K562 (cell line): Measurements from ENCODE around the gene SOS1. TPM values are rescaled to one million over a fixed set of nuclear protein-coding genes. Genes with fewer than 3 reads are reported as not detected.

Experiments
- BMI1 ChIP-seq: fragments of 150-350 bp; IDR thresholded peaks from 2 replicates; pipeline ENCODE4 v1.6.1; 2014; ENCODE audit warnings: low read length
- HNRNPK ChIP-seq: fragments of 200-400 bp; formaldehyde crosslinking; IDR thresholded peaks from one replicate; pipeline ENCODE4 v1.6.1; 2018; ENCODE audit warnings: mild to moderate bottlenecking, low read depth, low read length; ENCODE audit not compliant: poor library complexity, severe bottlenecking
- KDM1A ChIP-seq, 2 experiments: fragments of 450-650 bp; IDR thresholded peaks; 2 replicates each; pipeline ENCODE4 v1.6.1; 2016; ENCODE audit warnings: mild to moderate bottlenecking in 2 of 2
- PCBP2 ChIP-seq: fragments of 200-400 bp; formaldehyde crosslinking; IDR thresholded peaks from 2 replicates; pipeline ENCODE4 v1.6.1; 2018; ENCODE audit warnings: low read length, low read depth, mild to moderate bottlenecking, moderate library complexity; ENCODE audit not compliant: poor library complexity, severe bottlenecking
- POLR3G ChIP-seq: IDR thresholded peaks from 2 replicates; pipeline ENCODE4 v1.6.1; 2011; ENCODE audit not compliant: insufficient read length, insufficient replicate concordance; ENCODE audit errors: extremely low read depth
- RBM22 ChIP-seq: fragments of 200-400 bp; formaldehyde crosslinking; IDR thresholded peaks from 2 replicates; pipeline ENCODE4 v1.6.1; 2018; ENCODE audit warnings: low read length, low read depth; ENCODE audit not compliant: poor library complexity, severe bottlenecking
- RBM34 ChIP-seq: fragments of 200-400 bp; formaldehyde crosslinking; IDR thresholded peaks from 2 replicates; pipeline ENCODE4 v1.6.1; 2018; ENCODE audit warnings: low read length, borderline replicate concordance; ENCODE audit not compliant: insufficient read depth
- RFX1 ChIP-seq: fragments of 450-650 bp; IDR thresholded peaks from 2 replicates; pipeline ENCODE4 v1.6.1; 2016; ENCODE audit warnings: mild to moderate bottlenecking, moderate library complexity
- RNF2 ChIP-seq: sonication (generic); IDR thresholded peaks from 2 replicates; pipeline ENCODE4 v1.6.1; 2016
- SAFB ChIP-seq: fragments of 200-400 bp; formaldehyde crosslinking; IDR thresholded peaks from 2 replicates; pipeline ENCODE4 v1.6.1; 2017; ENCODE audit warnings: low read depth, low read length, borderline replicate concordance
- ZBTB17 ChIP-seq: fragments of 450-650 bp; formaldehyde crosslinking; IDR thresholded peaks from 2 replicates; pipeline ENCODE4 v1.4.0; 2020; ENCODE audit warnings: mild to moderate bottlenecking
- ZNF124 ChIP-seq: sonication (generic); formaldehyde crosslinking; IDR thresholded peaks from 2 replicates; pipeline ENCODE4 v1.8.1; 2022; ENCODE audit warnings: missing genetic modification reagents
- ZNF561 ChIP-seq: fragments of 450-650 bp; formaldehyde crosslinking; conservative IDR thresholded peaks from 2 replicates; pipeline ENCODE4 v1.4.0; 2020; ENCODE audit warnings: mild to moderate bottlenecking, moderate library complexity
- polyA plus RNA-seq, 8 experiments: library from polyadenylated mRNA; depleted of rRNA in 4 of 8; stranded (reverse) in 5 of 8; unstranded in 3 of 8; fragments of >200 nt; fragmentation: Nextera tagmentation in 2 of 8; fragmentation: Illumina TruSeq in 1 of 8; extraction: Ambion mirVana in 2 of 8; extraction: Trizol in 1 of 8; gene quantifications; 2 replicates each; pipeline versions ENCODE4 v1.2.1 to v1.2.3, GENCODE V29; 2011 to 2014; ENCODE audit warnings: inconsistent platforms in 1 of 8, missing spikeins in 1 of 8
- total RNA-seq, 7 experiments: library from RNA; depleted of rRNA in 6 of 7; stranded (reverse); fragments of >200 nt in 6 of 7; fragmentation: Illumina TruSeq in 2 of 7; extraction: Trizol in 2 of 7; gene quantifications; 2 replicates each; pipeline versions ENCODE4 v1.2.1 to v1.2.3, GENCODE V29; 2011 to 2021; ENCODE audit warnings: low replicate concordance in 1 of 7
- TF ChIP-seq, protein P1 (sequence below): sonication (generic); formaldehyde crosslinking; IDR thresholded peaks from 2 replicates; pipeline ENCODE4 v1.8.1; 2023; ENCODE audit warnings: missing genetic modification reagents, mild to moderate bottlenecking, borderline replicate concordance
- TF ChIP-seq, protein P2 (sequence below): fragments of 250-450 bp; sonication (Bioruptor Pico); IDR thresholded peaks from 2 replicates; pipeline ENCODE4 v1.8.0; 2021; ENCODE audit warnings: mild to moderate bottlenecking, moderate library complexity
- TF ChIP-seq, protein P3 (sequence below): fragments of 450-650 bp; formaldehyde crosslinking; IDR thresholded peaks from 2 replicates; pipeline ENCODE4 v1.4.0; 2020; ENCODE audit warnings: mild to moderate bottlenecking
- TF ChIP-seq, protein P4 (sequence below), 2 experiments: IDR thresholded peaks; 2 replicates each; pipeline ENCODE4 v1.6.1; 2012; ENCODE audit warnings: improper control_type of control experiment in 2 of 2, low read depth in 2 of 2, low read length in 2 of 2, borderline replicate concordance in 1 of 2

Gene SOS1
- total and polyA plus RNA-seq, 9 of the 15 experiments (the other 6 are each of a cell fraction or from before 2014, with no cell fraction given), result 2.5 to 27.1 (median 16.3) TPM

DNA sequence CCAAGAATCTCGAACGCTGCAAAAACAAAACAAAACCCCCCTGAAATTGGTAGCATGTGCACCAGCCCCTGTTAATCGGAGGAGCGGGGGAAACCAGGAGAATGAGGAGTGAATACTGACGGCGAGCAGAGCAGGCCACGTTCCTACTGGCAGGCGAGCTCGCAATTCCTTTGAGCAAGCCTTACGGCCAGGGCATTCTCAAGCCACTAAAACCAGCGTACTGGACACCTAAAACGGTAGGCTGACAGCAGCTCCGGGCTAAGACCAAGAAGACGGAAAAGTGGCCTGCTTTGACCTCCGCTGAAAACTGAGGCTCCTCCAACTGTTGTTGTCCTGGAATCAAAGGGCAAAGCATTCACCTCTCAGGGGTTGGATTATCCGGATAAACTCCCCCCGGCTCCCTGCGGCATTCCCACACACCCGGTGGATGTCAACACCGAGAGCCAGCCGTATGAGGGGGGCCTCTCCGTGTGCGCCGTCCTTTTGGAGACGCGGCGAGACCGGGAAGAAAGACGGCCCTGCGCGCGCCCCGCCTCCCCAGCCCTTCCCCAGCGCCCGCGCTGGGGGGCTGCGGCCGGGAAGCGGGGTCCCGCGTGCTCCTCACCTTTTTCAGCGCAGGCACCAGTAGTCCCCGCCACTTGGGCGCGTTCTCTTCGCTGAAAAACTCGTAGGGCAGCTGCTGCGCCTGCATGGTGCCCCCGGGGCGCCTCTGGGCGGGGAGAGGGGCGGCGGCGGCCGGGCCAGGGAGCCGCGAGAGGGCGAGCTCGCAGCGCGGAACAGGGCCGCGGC is 925 bp downstream of the SOS1 start (continued):
- TF ChIP-seq, protein P1, sequence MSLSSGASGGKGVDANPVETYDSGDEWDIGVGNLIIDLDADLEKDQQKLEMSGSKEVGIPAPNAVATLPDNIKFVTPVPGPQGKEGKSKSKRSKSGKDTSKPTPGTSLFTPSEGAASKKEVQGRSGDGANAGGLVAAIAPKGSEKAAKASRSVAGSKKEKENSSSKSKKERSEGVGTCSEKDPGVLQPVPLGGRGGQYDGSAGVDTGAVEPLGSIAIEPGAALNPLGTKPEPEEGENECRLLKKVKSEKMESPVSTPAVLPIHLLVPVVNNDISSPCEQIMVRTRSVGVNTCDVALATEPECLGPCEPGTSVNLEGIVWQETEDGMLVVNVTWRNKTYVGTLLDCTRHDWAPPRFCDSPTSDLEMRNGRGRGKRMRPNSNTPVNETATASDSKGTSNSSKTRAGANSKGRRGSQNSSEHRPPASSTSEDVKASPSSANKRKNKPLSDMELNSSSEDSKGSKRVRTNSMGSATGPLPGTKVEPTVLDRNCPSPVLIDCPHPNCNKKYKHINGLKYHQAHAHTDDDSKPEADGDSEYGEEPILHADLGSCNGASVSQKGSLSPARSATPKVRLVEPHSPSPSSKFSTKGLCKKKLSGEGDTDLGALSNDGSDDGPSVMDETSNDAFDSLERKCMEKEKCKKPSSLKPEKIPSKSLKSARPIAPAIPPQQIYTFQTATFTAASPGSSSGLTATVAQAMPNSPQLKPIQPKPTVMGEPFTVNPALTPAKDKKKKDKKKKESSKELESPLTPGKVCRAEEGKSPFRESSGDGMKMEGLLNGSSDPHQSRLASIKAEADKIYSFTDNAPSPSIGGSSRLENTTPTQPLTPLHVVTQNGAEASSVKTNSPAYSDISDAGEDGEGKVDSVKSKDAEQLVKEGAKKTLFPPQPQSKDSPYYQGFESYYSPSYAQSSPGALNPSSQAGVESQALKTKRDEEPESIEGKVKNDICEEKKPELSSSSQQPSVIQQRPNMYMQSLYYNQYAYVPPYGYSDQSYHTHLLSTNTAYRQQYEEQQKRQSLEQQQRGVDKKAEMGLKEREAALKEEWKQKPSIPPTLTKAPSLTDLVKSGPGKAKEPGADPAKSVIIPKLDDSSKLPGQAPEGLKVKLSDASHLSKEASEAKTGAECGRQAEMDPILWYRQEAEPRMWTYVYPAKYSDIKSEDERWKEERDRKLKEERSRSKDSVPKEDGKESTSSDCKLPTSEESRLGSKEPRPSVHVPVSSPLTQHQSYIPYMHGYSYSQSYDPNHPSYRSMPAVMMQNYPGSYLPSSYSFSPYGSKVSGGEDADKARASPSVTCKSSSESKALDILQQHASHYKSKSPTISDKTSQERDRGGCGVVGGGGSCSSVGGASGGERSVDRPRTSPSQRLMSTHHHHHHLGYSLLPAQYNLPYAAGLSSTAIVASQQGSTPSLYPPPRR (CRISPR knock-in tag), result no peak
- TF ChIP-seq RNF2 (no peak), ZNF561 (CRISPR knock-in tag) (no peak), HNRNPK (no peak), RBM22 (no peak), KDM1A (IDR thresholded peaks at IDR 0.05) (no peak), POLR3G (no peak), SAFB (no peak), BMI1 (no peak), PCBP2 (no peak), ZNF124 (CRISPR knock-in tag) (no peak), RFX1 (no peak), RBM34 (no peak), ZBTB17 (CRISPR knock-in tag) (peak; percentile 62)
- TF ChIP-seq, protein P2, sequence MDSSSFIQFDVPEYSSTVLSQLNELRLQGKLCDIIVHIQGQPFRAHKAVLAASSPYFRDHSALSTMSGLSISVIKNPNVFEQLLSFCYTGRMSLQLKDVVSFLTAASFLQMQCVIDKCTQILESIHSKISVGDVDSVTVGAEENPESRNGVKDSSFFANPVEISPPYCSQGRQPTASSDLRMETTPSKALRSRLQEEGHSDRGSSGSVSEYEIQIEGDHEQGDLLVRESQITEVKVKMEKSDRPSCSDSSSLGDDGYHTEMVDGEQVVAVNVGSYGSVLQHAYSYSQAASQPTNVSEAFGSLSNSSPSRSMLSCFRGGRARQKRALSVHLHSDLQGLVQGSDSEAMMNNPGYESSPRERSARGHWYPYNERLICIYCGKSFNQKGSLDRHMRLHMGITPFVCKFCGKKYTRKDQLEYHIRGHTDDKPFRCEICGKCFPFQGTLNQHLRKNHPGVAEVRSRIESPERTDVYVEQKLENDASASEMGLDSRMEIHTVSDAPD (CRISPR knock-in tag), result no peak
- TF ChIP-seq, protein P3, sequence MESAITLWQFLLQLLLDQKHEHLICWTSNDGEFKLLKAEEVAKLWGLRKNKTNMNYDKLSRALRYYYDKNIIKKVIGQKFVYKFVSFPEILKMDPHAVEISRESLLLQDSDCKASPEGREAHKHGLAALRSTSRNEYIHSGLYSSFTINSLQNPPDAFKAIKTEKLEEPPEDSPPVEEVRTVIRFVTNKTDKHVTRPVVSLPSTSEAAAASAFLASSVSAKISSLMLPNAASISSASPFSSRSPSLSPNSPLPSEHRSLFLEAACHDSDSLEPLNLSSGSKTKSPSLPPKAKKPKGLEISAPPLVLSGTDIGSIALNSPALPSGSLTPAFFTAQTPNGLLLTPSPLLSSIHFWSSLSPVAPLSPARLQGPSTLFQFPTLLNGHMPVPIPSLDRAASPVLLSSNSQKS (CRISPR knock-in tag), result no peak
- TF ChIP-seq, protein P4, sequence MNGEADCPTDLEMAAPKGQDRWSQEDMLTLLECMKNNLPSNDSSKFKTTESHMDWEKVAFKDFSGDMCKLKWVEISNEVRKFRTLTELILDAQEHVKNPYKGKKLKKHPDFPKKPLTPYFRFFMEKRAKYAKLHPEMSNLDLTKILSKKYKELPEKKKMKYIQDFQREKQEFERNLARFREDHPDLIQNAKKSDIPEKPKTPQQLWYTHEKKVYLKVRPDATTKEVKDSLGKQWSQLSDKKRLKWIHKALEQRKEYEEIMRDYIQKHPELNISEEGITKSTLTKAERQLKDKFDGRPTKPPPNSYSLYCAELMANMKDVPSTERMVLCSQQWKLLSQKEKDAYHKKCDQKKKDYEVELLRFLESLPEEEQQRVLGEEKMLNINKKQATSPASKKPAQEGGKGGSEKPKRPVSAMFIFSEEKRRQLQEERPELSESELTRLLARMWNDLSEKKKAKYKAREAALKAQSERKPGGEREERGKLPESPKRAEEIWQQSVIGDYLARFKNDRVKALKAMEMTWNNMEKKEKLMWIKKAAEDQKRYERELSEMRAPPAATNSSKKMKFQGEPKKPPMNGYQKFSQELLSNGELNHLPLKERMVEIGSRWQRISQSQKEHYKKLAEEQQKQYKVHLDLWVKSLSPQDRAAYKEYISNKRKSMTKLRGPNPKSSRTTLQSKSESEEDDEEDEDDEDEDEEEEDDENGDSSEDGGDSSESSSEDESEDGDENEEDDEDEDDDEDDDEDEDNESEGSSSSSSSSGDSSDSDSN (IDR thresholded peaks at IDR 0.05; ENCODE audit: borderline replicate concordance in 1 of 2, low read depth in 2 of 2, low read length in 2 of 2), result peak in 1 of 2 experiments; percentile 50; a peak in 1 of 4 replicates
